IgD-negative memory B cell (primary cell): ENCODE measurements around the gene SELENOM. TPM values are rescaled to one million over a fixed set of nuclear protein-coding genes. Genes with fewer than 3 reads are reported as not detected.
"Not testable (repeated sequence)": the region's sequence is repeated elsewhere in the genome, so short reads cannot be mapped to it uniquely, and the experiment has no call there.

Source experiments
- H3K27ac Mint-ChIP-seq, 3 donors: one replicate each; pipeline ENCODE4 v1.8.0; 2020 to 2022; ENCODE audit warnings: mild to moderate bottlenecking in 3 of 3, mixed read lengths in 3 of 3, moderate library complexity in 1 of 3
- H3K27me3 Mint-ChIP-seq: one replicate; pipeline ENCODE4 v1.8.0; 2021; ENCODE audit warnings: mixed read lengths
- H3K36me3 Mint-ChIP-seq: one replicate; pipeline ENCODE4 v1.8.0; 2020; ENCODE audit warnings: mild to moderate bottlenecking, mixed read lengths
- H3K4me1 Mint-ChIP-seq, 3 donors: one replicate each; pipeline ENCODE4 v1.8.0; 2020 to 2022; ENCODE audit warnings: mixed read lengths in 3 of 3, mild to moderate bottlenecking in 1 of 3
- H3K4me3 Mint-ChIP-seq, 4 donors: one replicate each; pipeline ENCODE4 v1.8.0; 2020 to 2022; ENCODE audit warnings: mild to moderate bottlenecking in 4 of 4, mixed read lengths in 4 of 4, moderate library complexity in 3 of 4
- H3K9me3 Mint-ChIP-seq, 3 donors: one replicate each; pipeline ENCODE4 v1.8.0; 2020 to 2021; ENCODE audit warnings: mixed read lengths in 3 of 3, mild to moderate bottlenecking in 1 of 3
- polyA plus RNA-seq: library from polyadenylated mRNA; unstranded; fragments of 300-500 nt; fragmentation: Illumina TruSeq; gene quantifications from one replicate; pipeline ENCODE4 v1.2.3, GENCODE V29; 2021

SELENOM gene
- polyA plus RNA-seq, 1 donor from 2014 or later = 145 TPM

GRCh38 chr22:31085493-31085824 is 21.9 kb downstream of the SELENOM start:
- no peaks in the 10 kb centered on the region for H3K9me3 Mint-ChIP-seq
- peaks cover 8 to 41% (median 24%) of the 10 kb centered on the region in 3 donors for H3K4me1 Mint-ChIP-seq
- peak overlapping the region; percentile 27 to 88 (median 52) for H3K27ac Mint-ChIP-seq
- no peaks in the 10 kb centered on the region for H3K36me3 Mint-ChIP-seq
- no peaks in the 10 kb centered on the region for H3K27me3 Mint-ChIP-seq
- peak overlapping the region; percentile 81 to 97 (median 86) for H3K4me3 Mint-ChIP-seq

- no peaks in the 10 kb centered on the region for H3K9me3 Mint-ChIP-seq
- H3K27ac Mint-ChIP-seq = peak overlapping the region; percentile 27 to 88 (median 52)
- no peaks in the 10 kb centered on the region for H3K27me3 Mint-ChIP-seq
- peaks cover 8 to 40% (median 25%) of the 10 kb centered on the region in 3 donors for H3K4me1 Mint-ChIP-seq
- no peaks in the 10 kb centered on the region for H3K36me3 Mint-ChIP-seq
- peak overlapping the region; percentile 81 to 97 (median 87) for H3K4me3 Mint-ChIP-seq
Observed at GRCh38 chr22:31084811-31085492, 22.4 kb downstream of the SELENOM start.

- Mint-ChIP-seq H3K27ac (peak overlapping the region; percentile 52 to 78 (median 63)), H3K4me3 (peak overlapping the region; percentile 81 to 97 (median 87)), H3K36me3 (no peaks in the 10 kb centered on the region), H3K27me3 (no peaks in the 10 kb centered on the region), H3K4me1 (peaks cover 8 to 34% (median 20%) of the 10 kb centered on the region in 3 donors), H3K9me3 (no peaks in the 10 kb centered on the region)
Observed at GRCh38 chr22:31083923-31084810, 23.2 kb downstream of the SELENOM start.

GRCh38 chr22:31083377-31083768 is 24.0 kb downstream of the SELENOM start:
- peak overlapping the region in 2 of 3 donors; percentile 52 to 78 for H3K27ac Mint-ChIP-seq
- H3K27me3 Mint-ChIP-seq = no peaks in the 10 kb centered on the region
- H3K4me1 Mint-ChIP-seq = peaks cover 8 to 29% (median 17%) of the 10 kb centered on the region in 3 donors
- no peaks in the 10 kb centered on the region for H3K9me3 Mint-ChIP-seq
- H3K4me3 Mint-ChIP-seq = peak overlapping the region in 3 of 4 donors; percentile 81 to 97 (median 90)
- H3K36me3 Mint-ChIP-seq = no peaks in the 10 kb centered on the region

- Mint-ChIP-seq H3K4me1 (peaks cover 8 to 26% (median 17%) of the 10 kb centered on the region in 3 donors), H3K36me3 (no peaks in the 10 kb centered on the region), H3K27ac (no peak overlapping the region), H3K9me3 (no peaks in the 10 kb centered on the region), H3K4me3 (peak overlapping the region in 3 of 4 donors; percentile 21 to 81 (median 34)), H3K27me3 (no peaks in the 10 kb centered on the region)
Observed at GRCh38 chr22:31082606-31083376, 24.6 kb downstream of the SELENOM start.

GRCh38 chr22:31081963-31082605 is 25.3 kb downstream of the SELENOM start:
- H3K4me1 Mint-ChIP-seq = peaks cover 8 to 25% (median 17%) of the 10 kb centered on the region in 3 donors
- H3K4me3 Mint-ChIP-seq = peak overlapping the region; percentile 21 to 97 (median 89)
- no peak overlapping the region for H3K27ac Mint-ChIP-seq
- no peaks in the 10 kb centered on the region for H3K9me3 Mint-ChIP-seq
- H3K36me3 Mint-ChIP-seq = no peaks in the 10 kb centered on the region
- no peaks in the 10 kb centered on the region for H3K27me3 Mint-ChIP-seq

- Mint-ChIP-seq H3K4me3 (peak within 1 kb of the TSS; percentile 81 to 97 (median 92)), H3K27ac (peak within 1 kb of the TSS in 2 of 3 donors; percentile 57 to 59), H3K36me3 (no peaks in the 10 kb centered on the region), H3K9me3 (no peaks in the 10 kb centered on the region), H3K27me3 (no peaks in the 10 kb centered on the region), H3K4me1 (peaks cover 8 to 24% (median 17%) of the 10 kb centered on the region in 3 donors)
Observed at GRCh38 chr22:31080848-31081649, 26.3 kb downstream of the SELENOM start, which contains the start of gene SMTN. Gene SMTN, plus strand, starts transcription at chr22:31081318. Its CDS starts 1,941 bp downstream, at chr22:31083259.

GRCh38 chr22:31080164-31080847 is 27.1 kb downstream of the SELENOM start:
- H3K9me3 Mint-ChIP-seq = no peaks in the 10 kb centered on the region
- H3K36me3 Mint-ChIP-seq = no peaks in the 10 kb centered on the region
- peak overlapping the region in 2 of 3 donors; percentile 57 to 59 for H3K27ac Mint-ChIP-seq
- peak overlapping the region; percentile 68 to 97 (median 92) for H3K4me3 Mint-ChIP-seq
- H3K27me3 Mint-ChIP-seq = no peaks in the 10 kb centered on the region
- peaks cover 8 to 22% (median 17%) of the 10 kb centered on the region in 3 donors for H3K4me1 Mint-ChIP-seq

- no peaks in the 10 kb centered on the region for H3K27me3 Mint-ChIP-seq
- H3K4me3 Mint-ChIP-seq = no peak overlapping the region
- H3K4me1 Mint-ChIP-seq = peaks cover 5 to 20% (median 17%) of the 10 kb centered on the region in 3 donors
- H3K36me3 Mint-ChIP-seq = no peaks in the 10 kb centered on the region
- H3K9me3 Mint-ChIP-seq = no peaks in the 10 kb centered on the region
- peak overlapping the region in 1 of 3 donors; percentile 71 for H3K27ac Mint-ChIP-seq
Observed at GRCh38 chr22:31079095-31079642, 28.2 kb downstream of the SELENOM start.

GRCh38 chr22:31078389-31078788 is 29.0 kb downstream of the SELENOM start:
- not testable (repeated sequence) for H3K9me3 Mint-ChIP-seq, H3K4me3 Mint-ChIP-seq, H3K27ac Mint-ChIP-seq, H3K36me3 Mint-ChIP-seq, H3K27me3 Mint-ChIP-seq
- peaks cover 0 to 14% (median 12%) of the 10 kb centered on the region in 3 donors for H3K4me1 Mint-ChIP-seq

- Mint-ChIP-seq H3K4me3 (no peak overlapping the region), H3K27ac (no peak overlapping the region), H3K36me3 (no peaks in the 10 kb centered on the region), H3K9me3 (no peaks in the 10 kb centered on the region), H3K27me3 (no peaks in the 10 kb centered on the region), H3K4me1 (peaks cover 0 to 12% (median 12%) of the 10 kb centered on the region in 3 donors)
Observed at GRCh38 chr22:31077681-31078080, 29.7 kb downstream of the SELENOM start.

GRCh38 chr22:31075961-31076360 is 31.4 kb downstream of the SELENOM start:
- H3K27me3 Mint-ChIP-seq = no peaks in the 10 kb centered on the region
- no peaks in the 10 kb centered on the region for H3K9me3 Mint-ChIP-seq
- peaks cover 0 to 4% (median 4%) of the 10 kb centered on the region in 3 donors for H3K4me1 Mint-ChIP-seq
- no peak overlapping the region for H3K4me3 Mint-ChIP-seq
- no peak overlapping the region for H3K27ac Mint-ChIP-seq
- no peaks in the 10 kb centered on the region for H3K36me3 Mint-ChIP-seq

GRCh38 chr22:31073545-31074145 is 33.7 kb downstream of the SELENOM start:
- not testable (repeated sequence) for H3K27ac Mint-ChIP-seq, H3K36me3 Mint-ChIP-seq, H3K27me3 Mint-ChIP-seq, H3K9me3 Mint-ChIP-seq, H3K4me1 Mint-ChIP-seq, H3K4me3 Mint-ChIP-seq
